ENCODE data around the gene ITGAV.

GRCh38 chr2:186632417-186632816, 42.6 kb downstream of the ITGAV start:
- no peak for TF ChIP-seq EP300 (IDR thresholded peaks at IDR 0.05)
- TF ChIP-seq, protein P1, sequence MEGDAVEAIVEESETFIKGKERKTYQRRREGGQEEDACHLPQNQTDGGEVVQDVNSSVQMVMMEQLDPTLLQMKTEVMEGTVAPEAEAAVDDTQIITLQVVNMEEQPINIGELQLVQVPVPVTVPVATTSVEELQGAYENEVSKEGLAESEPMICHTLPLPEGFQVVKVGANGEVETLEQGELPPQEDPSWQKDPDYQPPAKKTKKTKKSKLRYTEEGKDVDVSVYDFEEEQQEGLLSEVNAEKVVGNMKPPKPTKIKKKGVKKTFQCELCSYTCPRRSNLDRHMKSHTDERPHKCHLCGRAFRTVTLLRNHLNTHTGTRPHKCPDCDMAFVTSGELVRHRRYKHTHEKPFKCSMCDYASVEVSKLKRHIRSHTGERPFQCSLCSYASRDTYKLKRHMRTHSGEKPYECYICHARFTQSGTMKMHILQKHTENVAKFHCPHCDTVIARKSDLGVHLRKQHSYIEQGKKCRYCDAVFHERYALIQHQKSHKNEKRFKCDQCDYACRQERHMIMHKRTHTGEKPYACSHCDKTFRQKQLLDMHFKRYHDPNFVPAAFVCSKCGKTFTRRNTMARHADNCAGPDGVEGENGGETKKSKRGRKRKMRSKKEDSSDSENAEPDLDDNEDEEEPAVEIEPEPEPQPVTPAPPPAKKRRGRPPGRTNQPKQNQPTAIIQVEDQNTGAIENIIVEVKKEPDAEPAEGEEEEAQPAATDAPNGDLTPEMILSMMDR (IDR thresholded peaks at IDR 0.05): no peak
- TF ChIP-seq POLR2A (IDR thresholded peaks at IDR 0.05): no peak

Measured in ovary (tissue), 3 donors.